Measurements from ENCODE around the gene LITAF.

DNA sequence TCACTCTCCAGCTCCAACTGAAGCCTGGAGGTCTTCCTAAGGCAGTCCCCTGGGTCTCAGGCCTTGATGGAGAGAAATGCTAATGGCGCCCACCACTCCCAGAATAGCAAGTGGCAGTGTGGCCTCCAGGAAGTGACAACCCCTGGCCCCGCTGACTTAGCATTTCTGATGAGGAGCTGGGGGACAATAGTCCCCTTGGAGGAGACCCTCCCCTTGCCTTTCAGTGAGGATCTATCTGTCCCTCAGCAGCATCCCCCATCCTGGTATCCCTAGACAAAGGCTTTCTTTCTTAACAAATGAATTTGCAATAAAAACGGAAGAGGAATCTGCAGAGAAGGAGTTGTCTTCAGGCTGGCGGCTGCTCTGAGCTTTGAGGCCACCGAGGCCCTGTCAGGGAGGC is 68.8 kb downstream of the LITAF start:
- TF ChIP-seq, protein P1, sequence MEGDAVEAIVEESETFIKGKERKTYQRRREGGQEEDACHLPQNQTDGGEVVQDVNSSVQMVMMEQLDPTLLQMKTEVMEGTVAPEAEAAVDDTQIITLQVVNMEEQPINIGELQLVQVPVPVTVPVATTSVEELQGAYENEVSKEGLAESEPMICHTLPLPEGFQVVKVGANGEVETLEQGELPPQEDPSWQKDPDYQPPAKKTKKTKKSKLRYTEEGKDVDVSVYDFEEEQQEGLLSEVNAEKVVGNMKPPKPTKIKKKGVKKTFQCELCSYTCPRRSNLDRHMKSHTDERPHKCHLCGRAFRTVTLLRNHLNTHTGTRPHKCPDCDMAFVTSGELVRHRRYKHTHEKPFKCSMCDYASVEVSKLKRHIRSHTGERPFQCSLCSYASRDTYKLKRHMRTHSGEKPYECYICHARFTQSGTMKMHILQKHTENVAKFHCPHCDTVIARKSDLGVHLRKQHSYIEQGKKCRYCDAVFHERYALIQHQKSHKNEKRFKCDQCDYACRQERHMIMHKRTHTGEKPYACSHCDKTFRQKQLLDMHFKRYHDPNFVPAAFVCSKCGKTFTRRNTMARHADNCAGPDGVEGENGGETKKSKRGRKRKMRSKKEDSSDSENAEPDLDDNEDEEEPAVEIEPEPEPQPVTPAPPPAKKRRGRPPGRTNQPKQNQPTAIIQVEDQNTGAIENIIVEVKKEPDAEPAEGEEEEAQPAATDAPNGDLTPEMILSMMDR (IDR thresholded peaks at IDR 0.05): no peak
- no peak for TF ChIP-seq POLR2A (IDR thresholded peaks at IDR 0.05)
- TF ChIP-seq POLR2AphosphoS5 (IDR thresholded peaks at IDR 0.05): no peak
- TF ChIP-seq EP300 (IDR thresholded peaks at IDR 0.05; ENCODE audit: low read depth): no peak
